Esophagus muscularis mucosa (tissue), 4 donors: Measurements from ENCODE around the gene MT1H.

ENCODE experiments used
- EP300 ChIP-seq: sonication (generic); formaldehyde crosslinking; IDR thresholded peaks from one replicate; pipeline ENCODE4 v1.6.1; 2017; ENCODE audit warnings: antibody characterized with exemption
- POLR2A ChIP-seq: fragments of 450-650 bp; IDR thresholded peaks from one replicate; pipeline ENCODE4 v1.6.1; 2017; ENCODE audit warnings: antibody characterized with exemption, moderate library complexity, mild to moderate bottlenecking, low read depth
- POLR2AphosphoS5 ChIP-seq, 2 donors: sonication (generic); formaldehyde crosslinking; IDR thresholded peaks; one replicate each; pipeline ENCODE4 v1.6.1; 2017; ENCODE audit warnings: antibody characterized with exemption in 2 of 2
- TF ChIP-seq, protein P1 (sequence below), 3 experiments: fragments of 200-600 bp in 2 of 3; fragments of 450-650 bp in 1 of 3; sonication (generic) in 2 of 3; IDR thresholded peaks; one replicate each; pipeline ENCODE4 v1.5.1; 2017 to 2019; ENCODE audit warnings: antibody characterized with exemption in 3 of 3, mild to moderate bottlenecking in 2 of 3, moderate library complexity in 1 of 3

DNA sequence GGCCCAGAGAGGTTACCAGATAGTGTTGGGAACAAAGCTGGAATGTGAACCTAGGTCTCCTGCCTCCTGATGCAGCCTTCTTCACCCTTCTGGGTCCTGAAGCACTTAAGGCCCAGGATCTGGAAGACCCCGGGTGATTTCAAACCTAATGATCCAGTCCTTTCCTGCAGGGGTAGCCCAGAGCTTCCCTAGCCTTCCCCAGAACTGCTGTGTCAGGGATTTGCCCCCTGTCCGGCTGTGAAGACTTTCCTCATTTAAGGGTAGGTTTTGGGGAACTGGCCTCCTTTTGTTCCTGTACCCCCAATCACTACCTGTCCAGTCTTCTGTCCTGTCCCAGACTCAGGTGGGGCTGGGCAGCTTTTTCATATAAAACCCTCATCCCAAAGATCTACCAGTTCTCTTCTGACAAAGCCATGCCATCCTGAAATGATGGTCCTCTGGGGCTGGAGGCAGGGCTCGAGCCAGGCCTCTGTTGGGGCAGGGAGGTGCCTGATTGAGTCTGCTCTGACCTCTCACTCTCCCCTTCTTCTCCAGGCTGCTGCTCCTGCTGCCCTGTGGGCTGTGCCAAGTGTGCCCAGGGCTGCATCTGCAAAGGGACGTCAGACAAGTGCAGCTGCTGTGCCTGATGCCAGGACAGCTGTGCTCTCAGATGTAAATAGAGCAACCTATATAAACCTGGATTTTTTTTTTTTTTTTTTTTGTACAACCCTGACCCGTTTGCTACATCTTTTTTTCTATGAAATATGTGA lies 14.0 kb downstream of the MT1H start:
- TF ChIP-seq, protein P1, sequence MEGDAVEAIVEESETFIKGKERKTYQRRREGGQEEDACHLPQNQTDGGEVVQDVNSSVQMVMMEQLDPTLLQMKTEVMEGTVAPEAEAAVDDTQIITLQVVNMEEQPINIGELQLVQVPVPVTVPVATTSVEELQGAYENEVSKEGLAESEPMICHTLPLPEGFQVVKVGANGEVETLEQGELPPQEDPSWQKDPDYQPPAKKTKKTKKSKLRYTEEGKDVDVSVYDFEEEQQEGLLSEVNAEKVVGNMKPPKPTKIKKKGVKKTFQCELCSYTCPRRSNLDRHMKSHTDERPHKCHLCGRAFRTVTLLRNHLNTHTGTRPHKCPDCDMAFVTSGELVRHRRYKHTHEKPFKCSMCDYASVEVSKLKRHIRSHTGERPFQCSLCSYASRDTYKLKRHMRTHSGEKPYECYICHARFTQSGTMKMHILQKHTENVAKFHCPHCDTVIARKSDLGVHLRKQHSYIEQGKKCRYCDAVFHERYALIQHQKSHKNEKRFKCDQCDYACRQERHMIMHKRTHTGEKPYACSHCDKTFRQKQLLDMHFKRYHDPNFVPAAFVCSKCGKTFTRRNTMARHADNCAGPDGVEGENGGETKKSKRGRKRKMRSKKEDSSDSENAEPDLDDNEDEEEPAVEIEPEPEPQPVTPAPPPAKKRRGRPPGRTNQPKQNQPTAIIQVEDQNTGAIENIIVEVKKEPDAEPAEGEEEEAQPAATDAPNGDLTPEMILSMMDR (IDR thresholded peaks at IDR 0.05), result no peak
- TF ChIP-seq POLR2AphosphoS5 (IDR thresholded peaks at IDR 0.05), result no peak
- TF ChIP-seq POLR2A, result peak; percentile 23
- no peak for TF ChIP-seq EP300
